GM06990 (cell line): Measurements from ENCODE around the gene TMEM151A.
"Not testable (repeated sequence)": the region's sequence is repeated elsewhere in the genome, so short reads cannot be mapped to it uniquely, and the experiment has no call there.

Experiments used
- DNase-seq: peaks from one replicate; pipeline ENCODE4 v3.0.0-alpha.2; 2011; ENCODE audit not compliant: insufficient read length; ENCODE audit errors: extremely low read depth
- H3K27me3 ChIP-seq: replicated peaks from 2 replicates; pipeline ENCODE4 v1.6.0; 2011; ENCODE audit warnings: low read length; ENCODE audit not compliant: control insufficient read depth, insufficient read depth
- H3K36me3 ChIP-seq: 2 replicates; pipeline ENCODE4 v1.5.1; 2011; ENCODE audit warnings: low read length; ENCODE audit not compliant: control insufficient read depth, insufficient read depth
- H3K4me3 ChIP-seq: replicated peaks from 2 replicates; pipeline ENCODE4 v1.5.1; 2011; ENCODE audit warnings: low read depth, mild to moderate bottlenecking, control low read depth, low read length
- CTCF ChIP-seq: IDR thresholded peaks from 2 replicates; pipeline ENCODE4 v1.5.1; 2011; ENCODE audit warnings: low read length, control low read depth, mild to moderate bottlenecking, inconsistent platforms; ENCODE audit not compliant: insufficient read depth, poor library complexity, severe bottlenecking

TMEM151A gene

GRCh38 chr11:66299186-66299585 lies 7.5 kb downstream of the TMEM151A start:
- DNase-seq = no peak
- Histone ChIP-seq H3K4me3 (no peak overlapping the region), H3K27me3 (no peaks in the 10 kb centered on the region; the same call in 1 of the 2 replicates), H3K36me3 (no peaks in the 10 kb centered on the region)
- no peak for TF ChIP-seq CTCF

- DNase-seq = no peak
- TF ChIP-seq CTCF = no peak
Measured at GRCh38 chr11:66302656-66303055, 11.0 kb downstream of the TMEM151A start.

GRCh38 chr11:66309475-66309874 lies 17.8 kb downstream of the TMEM151A start:
- DNase-seq = no peak
- TF ChIP-seq CTCF = no peak
- H3K36me3 ChIP-seq = no peaks in the 10 kb centered on the region

More at GRCh38 chr11:66302656-66303055, 11.0 kb downstream of the TMEM151A start:
- H3K27me3 ChIP-seq = no peaks in the 10 kb centered on the region
- no peaks in the 10 kb centered on the region for H3K36me3 ChIP-seq
- H3K4me3 ChIP-seq = no peak overlapping the region

GRCh38 chr11:66310324-66310723 lies 18.6 kb downstream of the TMEM151A start:
- H3K27me3 ChIP-seq = no peaks in the 10 kb centered on the region
- no peaks in the 10 kb centered on the region for H3K36me3 ChIP-seq
- no peak for TF ChIP-seq CTCF
- DNase-seq = no peak
- no peak overlapping the region for H3K4me3 ChIP-seq

More at GRCh38 chr11:66309475-66309874, 17.8 kb downstream of the TMEM151A start:
- Histone ChIP-seq H3K27me3 (no peaks in the 10 kb centered on the region), H3K4me3 (no peak overlapping the region)

GRCh38 chr11:66310803-66311440 lies 19.2 kb downstream of the TMEM151A start:
- H3K4me3 ChIP-seq, DNase-seq, H3K36me3 ChIP-seq, H3K27me3 ChIP-seq: not testable (repeated sequence)

GRCh38 chr11:66311470-66311964 lies 19.8 kb downstream of the TMEM151A start:
- Histone ChIP-seq H3K36me3 (no peaks in the 10 kb centered on the region), H3K4me3 (peak overlapping the region; percentile 67), H3K27me3 (no peaks in the 10 kb centered on the region; the same call in 1 of the 2 replicates)
- TF ChIP-seq CTCF = no peak
- DNase-seq = no peak
